Stimulated activated naive CD8-positive, alpha-beta T cell treated with anti-CD3 and anti-CD28 coated beads, Interleukin-15, Interleukin-2, amounts not matched to agents 100 ng/mL and 50 ng/mL, for 24 hours (primary cell): ENCODE results near the gene FHIT.

ENCODE experiments used
- H3K27ac Mint-ChIP-seq: one replicate; pipeline ENCODE4 v1.8.0; 2021; ENCODE audit warnings: mild to moderate bottlenecking, mixed read lengths
- H3K27me3 Mint-ChIP-seq: one replicate; pipeline ENCODE4 v1.8.0; 2021; ENCODE audit warnings: mixed read lengths
- H3K36me3 Mint-ChIP-seq: one replicate; pipeline ENCODE4 v1.8.0; 2021; ENCODE audit warnings: low read depth, mixed read lengths
- H3K4me1 Mint-ChIP-seq: one replicate; pipeline ENCODE4 v1.8.0; 2021; ENCODE audit warnings: low read depth, mixed read lengths
- H3K4me3 Mint-ChIP-seq: one replicate; pipeline ENCODE4 v1.8.0; 2021; ENCODE audit warnings: mild to moderate bottlenecking, mixed read lengths
- H3K9me3 Mint-ChIP-seq: one replicate; pipeline ENCODE4 v1.8.0; 2021; ENCODE audit warnings: mixed read lengths

Gene FHIT

DNA sequence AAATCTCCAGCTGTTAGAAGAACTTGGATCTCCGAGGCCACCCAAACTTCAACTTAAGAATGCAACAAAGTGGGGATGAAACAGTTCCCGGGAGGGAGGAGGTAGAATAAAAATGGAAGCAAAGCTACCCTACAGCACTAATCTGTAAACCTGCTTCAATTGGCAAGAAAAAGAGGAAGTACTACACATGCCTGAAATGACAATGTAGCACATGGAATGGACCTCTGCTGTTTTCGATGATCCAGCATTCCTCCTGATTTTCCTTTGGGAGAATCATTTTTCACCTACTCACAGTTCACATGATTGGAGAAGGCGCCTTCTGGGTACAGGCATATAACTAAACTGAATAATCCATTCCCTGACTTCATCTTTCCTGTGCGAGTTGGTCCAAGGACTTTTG, 1081.5 kb downstream of the FHIT start:
- no peaks in the 10 kb centered on the region for H3K4me1 Mint-ChIP-seq
- H3K4me3 Mint-ChIP-seq = no peak overlapping the region
- H3K9me3 Mint-ChIP-seq = no peaks in the 10 kb centered on the region
- no peak overlapping the region for H3K27ac Mint-ChIP-seq
- H3K36me3 Mint-ChIP-seq = no peaks in the 10 kb centered on the region
- no peaks in the 10 kb centered on the region for H3K27me3 Mint-ChIP-seq

DNA sequence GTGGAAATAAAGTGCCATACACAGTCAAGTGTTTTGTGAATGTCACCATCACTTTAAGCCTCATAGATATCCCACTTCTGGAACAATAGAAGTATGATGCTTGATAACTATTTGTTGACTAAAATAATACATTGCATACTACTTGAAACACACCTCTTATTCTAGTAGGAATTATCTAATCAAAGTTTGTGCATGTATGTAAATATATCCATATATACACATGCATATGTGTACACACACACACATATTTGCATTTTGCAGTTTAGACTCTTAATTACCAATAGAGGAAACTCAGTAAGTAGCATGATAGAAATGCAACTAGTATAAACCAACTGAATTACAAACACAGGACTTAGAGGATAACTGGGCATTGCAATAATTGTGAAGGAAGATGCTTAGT, 1084.1 kb downstream of the FHIT start:
- no peak overlapping the region for H3K27ac Mint-ChIP-seq
- no peaks in the 10 kb centered on the region for H3K27me3 Mint-ChIP-seq
- H3K4me1 Mint-ChIP-seq = no peaks in the 10 kb centered on the region
- no peak overlapping the region for H3K4me3 Mint-ChIP-seq
- no peaks in the 10 kb centered on the region for H3K36me3 Mint-ChIP-seq
- H3K9me3 Mint-ChIP-seq = no peaks in the 10 kb centered on the region

DNA sequence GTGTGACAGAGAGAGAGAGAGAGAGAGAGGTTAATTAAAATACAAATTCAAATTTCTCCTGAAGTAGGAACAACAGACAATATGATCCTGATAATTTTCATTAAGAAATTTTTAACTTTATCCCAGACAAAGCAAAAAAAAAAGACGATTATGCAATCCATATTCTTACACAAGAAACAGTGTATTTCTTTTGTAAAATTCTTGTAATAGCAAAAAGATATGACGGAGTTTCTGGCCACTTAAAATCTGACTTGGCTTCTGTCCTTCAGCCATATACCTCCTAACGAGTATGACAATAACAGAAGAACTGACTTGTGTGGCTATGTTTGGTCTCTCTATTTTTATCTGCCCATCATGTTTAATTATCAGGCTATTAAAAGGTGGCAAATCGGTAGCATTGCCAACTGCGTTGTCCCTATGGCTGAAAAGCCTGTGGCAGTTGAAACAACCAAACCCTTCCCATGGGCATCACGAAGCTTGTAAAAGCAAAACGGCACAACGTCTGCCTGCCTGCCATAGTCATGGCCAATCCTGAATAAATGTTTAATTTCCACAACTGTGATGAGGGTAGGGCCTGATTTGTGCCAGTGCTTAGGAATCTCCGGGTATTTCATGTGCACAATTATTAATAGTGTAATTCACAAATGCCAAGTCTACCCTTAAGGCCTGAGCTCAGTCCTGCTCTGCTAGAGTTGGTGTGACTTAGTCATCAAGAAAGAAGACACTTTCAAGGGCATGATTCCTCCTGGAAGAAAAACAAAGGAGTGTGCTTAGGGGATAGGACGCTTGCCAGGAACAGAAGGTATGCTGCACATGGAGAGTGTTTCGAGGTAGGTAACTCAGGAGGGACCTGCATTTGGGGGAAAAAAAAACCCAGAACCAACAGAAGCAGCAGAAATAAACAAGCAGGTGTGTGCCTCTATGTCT, 1090.2 kb downstream of the FHIT start:
- no peaks in the 10 kb centered on the region for H3K9me3 Mint-ChIP-seq
- no peaks in the 10 kb centered on the region for H3K36me3 Mint-ChIP-seq
- no peak overlapping the region for H3K4me3 Mint-ChIP-seq
- no peaks in the 10 kb centered on the region for H3K27me3 Mint-ChIP-seq
- H3K4me1 Mint-ChIP-seq = peaks cover 4% of the 10 kb centered on the region
- H3K27ac Mint-ChIP-seq = no peak overlapping the region

DNA sequence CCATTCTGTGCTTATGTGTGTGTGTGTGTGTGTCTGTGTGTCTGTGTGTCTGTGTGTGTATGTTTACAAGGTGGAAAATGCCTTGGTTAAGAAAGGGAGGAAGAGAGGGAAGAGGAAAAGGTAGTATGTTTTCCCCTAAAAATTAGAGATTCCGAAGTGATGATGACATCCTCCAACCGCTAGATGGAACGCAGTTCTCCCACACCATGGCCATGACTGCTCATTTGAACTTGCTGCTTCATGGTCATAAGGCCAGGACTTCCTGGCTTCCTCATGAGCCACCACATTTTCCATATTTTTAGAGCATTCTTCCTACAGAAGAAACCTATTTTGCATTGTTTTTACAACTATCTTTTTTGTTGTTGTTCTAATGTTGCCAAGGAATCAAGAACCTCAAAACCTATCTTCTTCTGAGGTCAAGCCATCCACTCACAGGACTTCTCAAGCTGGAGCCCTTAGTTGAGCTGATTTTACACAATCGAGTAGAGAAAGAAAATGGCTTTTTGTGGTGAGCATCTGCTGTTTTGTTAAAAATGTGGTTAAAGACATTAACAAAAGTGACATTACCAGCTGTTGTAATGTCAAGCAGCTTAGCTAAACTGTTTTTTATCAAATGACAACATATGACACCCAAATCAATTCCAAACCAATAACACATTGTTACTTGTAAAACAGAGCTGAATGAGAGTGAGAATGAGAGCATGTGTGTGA, 1091.0 kb downstream of the FHIT start:
- Mint-ChIP-seq H3K4me1 (peaks cover 4% of the 10 kb centered on the region), H3K36me3 (no peaks in the 10 kb centered on the region), H3K27ac (no peak overlapping the region), H3K9me3 (no peaks in the 10 kb centered on the region), H3K27me3 (no peaks in the 10 kb centered on the region), H3K4me3 (no peak overlapping the region)

- Mint-ChIP-seq H3K36me3 (no peaks in the 10 kb centered on the region), H3K27me3 (no peaks in the 10 kb centered on the region), H3K4me3 (no peak overlapping the region), H3K9me3 (no peaks in the 10 kb centered on the region), H3K4me1 (peaks cover 4% of the 10 kb centered on the region), H3K27ac (no peak overlapping the region)
Observed at GRCh38 chr3:60158035-60158434, 1093.2 kb downstream of the FHIT start.

GRCh38 chr3:60154011-60154410, 1097.2 kb downstream of the FHIT start:
- no peaks in the 10 kb centered on the region for H3K36me3 Mint-ChIP-seq
- no peak overlapping the region for H3K4me3 Mint-ChIP-seq
- H3K4me1 Mint-ChIP-seq = no peaks in the 10 kb centered on the region
- H3K9me3 Mint-ChIP-seq = no peaks in the 10 kb centered on the region
- H3K27ac Mint-ChIP-seq = no peak overlapping the region
- no peaks in the 10 kb centered on the region for H3K27me3 Mint-ChIP-seq

- no peaks in the 10 kb centered on the region for H3K9me3 Mint-ChIP-seq
- no peaks in the 10 kb centered on the region for H3K36me3 Mint-ChIP-seq
- H3K4me1 Mint-ChIP-seq = no peaks in the 10 kb centered on the region
- H3K27me3 Mint-ChIP-seq = no peaks in the 10 kb centered on the region
- no peak overlapping the region for H3K27ac Mint-ChIP-seq
- H3K4me3 Mint-ChIP-seq = no peak overlapping the region
Observed at GRCh38 chr3:60153221-60153999, 1097.8 kb downstream of the FHIT start.

DNA sequence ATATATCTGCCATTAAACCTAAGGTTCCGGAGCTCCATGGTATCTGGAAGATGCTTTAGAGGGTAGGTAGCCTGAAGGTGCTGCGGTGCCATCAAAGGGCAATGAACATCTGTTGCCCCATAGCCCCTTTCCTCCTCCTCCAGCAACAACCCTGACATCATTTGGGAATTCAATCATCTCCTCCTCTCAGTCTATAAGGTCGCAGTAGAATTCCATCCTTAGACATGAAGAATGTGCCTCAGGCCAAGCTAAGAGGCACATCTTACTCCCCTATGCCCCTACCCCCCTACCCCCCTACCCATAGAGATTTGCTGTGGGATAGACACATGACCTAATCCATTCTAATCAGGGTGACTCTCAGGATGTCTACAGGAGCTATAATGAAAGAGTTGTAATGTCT, 1101.8 kb downstream of the FHIT start:
- H3K27ac Mint-ChIP-seq = no peak overlapping the region
- no peaks in the 10 kb centered on the region for H3K36me3 Mint-ChIP-seq
- H3K27me3 Mint-ChIP-seq = no peaks in the 10 kb centered on the region
- H3K4me1 Mint-ChIP-seq = no peaks in the 10 kb centered on the region
- no peaks in the 10 kb centered on the region for H3K9me3 Mint-ChIP-seq
- no peak overlapping the region for H3K4me3 Mint-ChIP-seq

DNA sequence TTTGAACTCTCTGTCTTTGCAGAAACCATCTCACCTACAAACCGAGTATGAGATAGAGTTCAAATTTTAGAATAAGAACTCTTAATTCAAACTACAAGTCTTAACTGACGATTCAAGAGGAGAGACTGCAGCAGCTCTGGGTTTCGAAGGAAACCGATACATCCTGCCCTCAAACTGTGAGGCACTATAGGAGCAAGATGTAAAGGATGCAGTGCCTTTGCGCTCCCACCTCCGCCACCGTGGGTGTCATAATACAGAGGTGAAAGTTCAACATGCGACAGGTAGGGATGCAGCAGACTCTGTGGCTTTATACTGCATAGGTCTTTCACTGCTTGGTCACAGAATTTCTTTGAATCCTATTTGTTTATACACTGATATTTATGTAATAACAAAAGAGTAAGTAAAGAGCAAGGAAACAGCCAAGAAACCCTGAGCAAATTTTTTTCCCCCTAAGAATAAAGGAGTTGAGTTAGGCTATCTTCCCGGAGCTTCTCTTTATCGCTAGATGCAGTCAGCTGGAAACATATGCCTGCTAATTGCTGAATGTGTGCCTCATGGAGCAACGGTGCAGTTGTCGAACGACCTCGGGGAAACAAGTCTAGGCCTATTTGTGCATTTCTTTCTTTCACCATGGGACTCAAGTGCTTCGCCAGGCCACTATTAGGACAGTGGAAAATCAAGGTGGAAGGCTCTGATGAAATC, 1103.9 kb downstream of the FHIT start:
- Mint-ChIP-seq H3K4me1 (no peaks in the 10 kb centered on the region), H3K4me3 (no peak overlapping the region), H3K9me3 (no peaks in the 10 kb centered on the region), H3K36me3 (no peaks in the 10 kb centered on the region), H3K27me3 (no peaks in the 10 kb centered on the region), H3K27ac (no peak overlapping the region)

GRCh38 chr3:60146121-60146520, 1105.1 kb downstream of the FHIT start:
- Mint-ChIP-seq H3K27ac (no peak overlapping the region), H3K4me1 (no peaks in the 10 kb centered on the region), H3K27me3 (no peaks in the 10 kb centered on the region), H3K36me3 (no peaks in the 10 kb centered on the region), H3K4me3 (no peak overlapping the region), H3K9me3 (no peaks in the 10 kb centered on the region)

DNA sequence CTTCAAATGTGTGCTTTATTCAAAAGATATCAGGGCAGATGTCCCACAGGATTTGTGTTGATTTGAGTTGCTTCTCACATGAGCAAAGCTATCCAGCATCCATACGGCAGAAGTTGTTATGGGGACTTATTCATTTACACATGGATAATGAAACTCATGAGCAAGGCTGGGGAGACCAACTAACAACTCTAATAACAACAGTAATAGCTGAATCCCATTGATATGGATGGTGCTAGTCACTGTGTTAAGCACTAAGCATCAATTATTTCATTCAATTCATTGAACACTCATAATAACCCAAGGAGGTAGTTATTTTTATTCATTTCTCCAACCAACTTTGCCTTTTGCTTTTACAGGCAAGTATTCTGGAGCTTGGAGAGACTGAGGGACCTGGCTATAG, 1107.2 kb downstream of the FHIT start:
- Mint-ChIP-seq H3K27me3 (no peaks in the 10 kb centered on the region), H3K9me3 (no peaks in the 10 kb centered on the region), H3K27ac (no peak overlapping the region), H3K4me1 (peaks cover 3% of the 10 kb centered on the region), H3K4me3 (no peak overlapping the region), H3K36me3 (no peaks in the 10 kb centered on the region)

GRCh38 chr3:60142009-60142408, 1109.2 kb downstream of the FHIT start:
- H3K27me3 Mint-ChIP-seq = no peaks in the 10 kb centered on the region
- H3K27ac Mint-ChIP-seq = no peak overlapping the region
- no peak overlapping the region for H3K4me3 Mint-ChIP-seq
- H3K4me1 Mint-ChIP-seq = peaks cover 3% of the 10 kb centered on the region
- H3K36me3 Mint-ChIP-seq = no peaks in the 10 kb centered on the region
- no peaks in the 10 kb centered on the region for H3K9me3 Mint-ChIP-seq

DNA sequence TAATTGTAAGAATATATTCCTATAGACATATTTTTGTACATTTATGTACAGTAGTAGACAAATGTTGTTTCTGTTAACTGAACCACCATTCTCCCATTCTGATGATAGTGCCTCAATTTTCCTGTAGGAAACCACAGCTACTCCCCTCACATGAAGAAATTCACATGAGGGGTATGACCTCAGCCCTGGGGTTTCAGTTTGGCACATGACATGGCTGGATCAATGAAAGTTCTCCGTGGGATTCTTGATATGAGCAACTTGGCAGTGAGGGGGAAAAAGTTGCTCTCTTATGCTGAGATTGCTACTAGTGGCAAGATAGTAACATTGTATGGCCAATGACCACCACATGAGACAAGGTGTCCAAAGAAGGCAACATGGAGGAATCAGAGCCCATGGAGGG, 1111.1 kb downstream of the FHIT start:
- Mint-ChIP-seq H3K27me3 (no peaks in the 10 kb centered on the region), H3K36me3 (no peaks in the 10 kb centered on the region), H3K4me3 (no peak overlapping the region), H3K27ac (no peak overlapping the region), H3K4me1 (peaks cover 3% of the 10 kb centered on the region), H3K9me3 (no peaks in the 10 kb centered on the region)

- no peaks in the 10 kb centered on the region for H3K27me3 Mint-ChIP-seq
- H3K9me3 Mint-ChIP-seq = no peaks in the 10 kb centered on the region
- no peak overlapping the region for H3K27ac Mint-ChIP-seq
- no peak overlapping the region for H3K4me3 Mint-ChIP-seq
- peaks cover 6% of the 10 kb centered on the region for H3K4me1 Mint-ChIP-seq
- no peaks in the 10 kb centered on the region for H3K36me3 Mint-ChIP-seq
Observed at GRCh38 chr3:60136601-60137000, 1114.7 kb downstream of the FHIT start.
